GM06990 (cell line): ENCODE data around the gene IAH1.

Experiments used
- DNase-seq: peaks from one replicate; pipeline ENCODE4 v3.0.0-alpha.2; 2011; ENCODE audit not compliant: insufficient read length; ENCODE audit errors: extremely low read depth
- H3K27me3 ChIP-seq: replicated peaks from 2 replicates; pipeline ENCODE4 v1.6.0; 2011; ENCODE audit warnings: low read length; ENCODE audit not compliant: control insufficient read depth, insufficient read depth
- H3K36me3 ChIP-seq: 2 replicates; pipeline ENCODE4 v1.5.1; 2011; ENCODE audit warnings: low read length; ENCODE audit not compliant: control insufficient read depth, insufficient read depth
- H3K4me3 ChIP-seq: replicated peaks from 2 replicates; pipeline ENCODE4 v1.5.1; 2011; ENCODE audit warnings: low read depth, mild to moderate bottlenecking, control low read depth, low read length
- CTCF ChIP-seq: IDR thresholded peaks from 2 replicates; pipeline ENCODE4 v1.5.1; 2011; ENCODE audit warnings: low read length, control low read depth, mild to moderate bottlenecking, inconsistent platforms; ENCODE audit not compliant: insufficient read depth, poor library complexity, severe bottlenecking

IAH1 gene

GRCh38 chr2:9460441-9461017, 13.8 kb upstream of the IAH1 start:
- Histone ChIP-seq H3K27me3 (no peaks in the 10 kb centered on the region), H3K36me3 (peaks cover 3% of the 10 kb centered on the region), H3K4me3 (no peak overlapping the region)
- no peak for DNase-seq
- TF ChIP-seq CTCF = no peak

GRCh38 chr2:9461079-9461478, 13.3 kb upstream of the IAH1 start:
- TF ChIP-seq CTCF = no peak
- H3K27me3 ChIP-seq = no peaks in the 10 kb centered on the region
- no peak overlapping the region for H3K4me3 ChIP-seq
- DNase-seq = no peak
- H3K36me3 ChIP-seq = peaks cover 4% of the 10 kb centered on the region

- no peak for DNase-seq
- no peak for TF ChIP-seq CTCF
- Histone ChIP-seq H3K4me3 (no peak overlapping the region), H3K36me3 (peaks cover 4% of the 10 kb centered on the region), H3K27me3 (no peaks in the 10 kb centered on the region)
These were observed 12.0 kb upstream of the IAH1 start for GRCh38 chr2:9462313-9462712.

- no peak for DNase-seq
- peaks cover 7% of the 10 kb centered on the region for H3K36me3 ChIP-seq
- H3K4me3 ChIP-seq = no peak overlapping the region
- no peaks in the 10 kb centered on the region for H3K27me3 ChIP-seq
- no peak for TF ChIP-seq CTCF
These were observed 11.3 kb upstream of the IAH1 start for GRCh38 chr2:9462886-9463697.

GRCh38 chr2:9463698-9464034, 10.7 kb upstream of the IAH1 start:
- H3K4me3 ChIP-seq = no peak overlapping the region
- TF ChIP-seq CTCF = no peak
- no peaks in the 10 kb centered on the region for H3K27me3 ChIP-seq
- peaks cover 8% of the 10 kb centered on the region for H3K36me3 ChIP-seq
- DNase-seq = no peak
